Calu3 (cell line): ENCODE results near the gene NSD1. TPM values are rescaled to one million over a fixed set of nuclear protein-coding genes. Genes with fewer than 3 reads are reported as not detected.

Source experiments
- BruUV-seq: library from RNA; stranded (reverse); fragments of 400-500 nt; replicated peaks from 2 replicates; lab custom pipeline; 2021; lab: Mats Ljungman, UMichigan
- CTCF ChIA-PET: fragments of 300-600 bp; sonication (Branson Sonifier 250); formaldehyde crosslinking; loops from one replicate; lab custom pipeline; 2022; ENCODE audit warnings: antibody characterized with exemption; lab: Charles Lee
- DNase-seq: peaks from one replicate; pipeline ENCODE4 v3.0.0; 2022
- H3K27ac Mint-ChIP-seq: one replicate; pipeline ENCODE4 v1.8.0; 2022; ENCODE audit warnings: mixed read lengths; ENCODE audit not compliant: unreplicated experiment
- H3K27me3 Mint-ChIP-seq: one replicate; pipeline ENCODE4 v1.8.0; 2022; ENCODE audit warnings: mixed read lengths; ENCODE audit not compliant: unreplicated experiment
- H3K36me3 Mint-ChIP-seq: one replicate; pipeline ENCODE4 v1.8.0; 2022; ENCODE audit warnings: mild to moderate bottlenecking, moderate library complexity, mixed read lengths; ENCODE audit not compliant: insufficient read depth, unreplicated experiment
- H3K4me1 Mint-ChIP-seq: one replicate; pipeline ENCODE4 v1.8.0; 2022; ENCODE audit warnings: mild to moderate bottlenecking, low read depth, mixed read lengths; ENCODE audit not compliant: unreplicated experiment
- H3K4me3 Mint-ChIP-seq: one replicate; pipeline ENCODE4 v1.8.0; 2022; ENCODE audit warnings: mild to moderate bottlenecking, low read depth, moderate library complexity, mixed read lengths; ENCODE audit not compliant: unreplicated experiment
- H3K9me3 Mint-ChIP-seq: one replicate; pipeline ENCODE4 v1.8.0; 2022; ENCODE audit warnings: low read depth, mixed read lengths; ENCODE audit not compliant: unreplicated experiment
- CTCF ChIP-seq: fragments of 200-600 bp; IDR thresholded peaks from one replicate; pipeline ENCODE4 v1.8.0; 2022; ENCODE audit warnings: antibody characterized with exemption; ENCODE audit not compliant: unreplicated experiment
- intact Hi-C: fragments of 100-400 bp; cut with micrococcal nuclease; formaldehyde crosslinking; loops from one replicate; pipeline ENCODE4 v1.10.0; 2022; ENCODE audit not compliant: unreplicated experiment
- total RNA-seq: library from RNA; stranded (reverse); gene quantifications from 2 replicates; pipeline ENCODE4 v1.2.3, GENCODE V29; 2022

Gene NSD1
- total RNA-seq, 1 experiment from 2014 or later: 61.4 TPM

- Mint-ChIP-seq H3K4me3 (no peak overlapping the region), H3K9me3 (no peaks in the 10 kb centered on the region), H3K36me3 (peaks cover 17% of the 10 kb centered on the region), H3K27me3 (no peaks in the 10 kb centered on the region), H3K27ac (peak overlapping the region; percentile 4), H3K4me1 (no peaks in the 10 kb centered on the region)
- no peak for DNase-seq
- no TSS peak for BruUV-seq
- CTCF ChIA-PET: interaction anchor here (0.7 kb wide), 1 partner anchor 20 kb away, joined by 3 read pairs; no protein-coding TSS in a partner anchor
- no peak for TF ChIP-seq CTCF
- intact Hi-C loops: no loop called here
Observed at GRCh38 chr5:177276886-177277285, 143.3 kb downstream of the NSD1 start.

DNA sequence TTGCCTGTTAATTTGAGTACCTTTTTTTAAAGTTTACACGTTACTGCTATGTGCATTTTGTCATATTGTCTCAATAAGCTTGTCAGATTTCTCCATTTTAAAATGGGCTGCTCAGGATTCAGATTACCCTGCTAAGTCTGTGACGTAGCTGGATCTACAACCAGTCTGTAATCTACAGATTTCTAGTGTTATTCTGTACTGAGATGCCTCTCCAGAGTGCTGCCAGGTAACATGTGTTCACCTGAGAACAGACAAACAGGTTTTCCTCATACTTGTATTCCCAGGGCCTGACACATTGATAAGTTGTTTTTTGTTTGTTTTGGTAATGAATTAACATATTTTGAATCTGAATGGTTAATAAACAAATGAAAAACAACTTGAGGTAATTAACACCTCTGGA lies 154.6 kb downstream of the NSD1 start:
- Mint-ChIP-seq H3K27me3 (no peaks in the 10 kb centered on the region), H3K4me3 (no peak overlapping the region), H3K4me1 (no peaks in the 10 kb centered on the region), H3K9me3 (no peaks in the 10 kb centered on the region), H3K36me3 (peaks cover 10% of the 10 kb centered on the region), H3K27ac (no peak overlapping the region)
- intact Hi-C loops: no loop called here
- no peak for TF ChIP-seq CTCF
- no TSS peak for BruUV-seq
- DNase-seq: no peak
- CTCF ChIA-PET: no interaction called here

- intact Hi-C loops: no loop called here
- no peak for TF ChIP-seq CTCF
- Mint-ChIP-seq H3K27me3 (no peaks in the 10 kb centered on the region), H3K4me1 (no peaks in the 10 kb centered on the region), H3K27ac (no peak overlapping the region), H3K4me3 (no peak overlapping the region), H3K36me3 (peaks cover 11% of the 10 kb centered on the region), H3K9me3 (no peaks in the 10 kb centered on the region)
- no peak for DNase-seq
- CTCF ChIA-PET: no interaction called here
- BruUV-seq: no TSS peak
Observed at GRCh38 chr5:177290816-177291596, 157.4 kb downstream of the NSD1 start.

DNA sequence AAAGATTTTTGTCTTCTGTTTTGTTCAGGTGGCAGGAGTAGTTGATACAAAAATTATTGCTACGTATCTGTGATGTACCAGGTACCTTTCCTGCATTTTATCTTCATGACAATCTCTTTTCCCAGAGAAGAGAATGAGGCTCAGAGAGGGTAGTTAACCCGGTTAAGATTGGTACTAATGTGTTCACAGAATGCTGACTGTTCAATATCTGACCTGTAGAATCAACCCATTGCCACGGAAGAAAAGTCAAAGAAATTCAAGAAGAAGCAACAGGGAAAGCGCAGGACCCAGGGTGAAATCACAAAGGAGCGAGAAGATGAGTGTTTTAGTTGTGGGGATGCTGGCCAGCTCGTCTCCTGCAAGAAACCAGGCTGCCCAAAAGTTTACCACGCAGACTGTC lies 158.2 kb downstream of the NSD1 start:
- H3K4me1 Mint-ChIP-seq: no peaks in the 10 kb centered on the region
- H3K27ac Mint-ChIP-seq: no peak overlapping the region
- no peak for TF ChIP-seq CTCF
- H3K4me3 Mint-ChIP-seq: no peak overlapping the region
- H3K27me3 Mint-ChIP-seq: no peaks in the 10 kb centered on the region
- CTCF ChIA-PET: no interaction called here
- peaks cover 18% of the 10 kb centered on the region for H3K36me3 Mint-ChIP-seq
- no peak for DNase-seq
- no peaks in the 10 kb centered on the region for H3K9me3 Mint-ChIP-seq
- BruUV-seq: no TSS peak
- intact Hi-C loops: no loop called here
